ENCODE measurements around the gene POLDIP2. TPM values are rescaled to one million over a fixed set of nuclear protein-coding genes. Genes with fewer than 3 reads are reported as not detected.

POLDIP2 gene
- total and polyA plus RNA-seq, 10 of the 15 experiments (the other 5 are each of a cell fraction or from before 2014, with no cell fraction given) = 22.8 to 196 (median 121) TPM

GRCh38 chr17:28327031-28327607 lies 30.2 kb downstream of the POLDIP2 start (continued):
- TF ChIP-seq CEBPB (IDR thresholded peaks at IDR 0.05; ENCODE audit: borderline replicate concordance in 1 of 2, low read depth in 2 of 2, low read length in 2 of 2) (no peak), JUND (IDR thresholded peaks at IDR 0.05; ENCODE audit: low read depth, low read length) (no peak), USF1 (IDR thresholded peaks at IDR 0.05; ENCODE audit: borderline replicate concordance, extremely low read length, insufficient read depth, low read depth, low read length) (no peak), GABPA (IDR thresholded peaks at IDR 0.05; ENCODE audit: low read depth) (no peak), RCOR1 (conservative IDR thresholded peaks at IDR 0.05; ENCODE audit: low read depth, low read length) (no peak), FOXK2 (IDR thresholded peaks at IDR 0.05) (no peak), BCL11A (IDR thresholded peaks at IDR 0.05; ENCODE audit: low read depth, low read length) (peak; percentile 66), ZBED1 (IDR thresholded peaks at IDR 0.05; ENCODE audit: borderline replicate concordance) (no peak), HSF1 (IDR thresholded peaks at IDR 0.05; ENCODE audit: low read depth, low read length) (no peak), PAX8 (IDR thresholded peaks at IDR 0.05) (no peak), ATF7 (IDR thresholded peaks at IDR 0.05; ENCODE audit: low read depth) (0 out of 2 replicates have a peak, but pooled peaks have one; percentile 37), NFYB (IDR thresholded peaks at IDR 0.05; ENCODE audit: insufficient read depth, low read depth, low read length) (no peak), TAF1 (IDR thresholded peaks at IDR 0.05; ENCODE audit: borderline replicate concordance, low read depth, low read length) (no peak), SUPT20H (IDR thresholded peaks at IDR 0.05; ENCODE audit: borderline replicate concordance, control insufficient read depth, low read depth, low read length) (no peak), ETV6 (conservative IDR thresholded peaks at IDR 0.05 in 1 of 2, IDR thresholded peaks at IDR 0.05 in 1 of 2; ENCODE audit: borderline replicate concordance in 1 of 2, low read depth in 1 of 2) (no peak)
- TF ChIP-seq, protein P1, sequence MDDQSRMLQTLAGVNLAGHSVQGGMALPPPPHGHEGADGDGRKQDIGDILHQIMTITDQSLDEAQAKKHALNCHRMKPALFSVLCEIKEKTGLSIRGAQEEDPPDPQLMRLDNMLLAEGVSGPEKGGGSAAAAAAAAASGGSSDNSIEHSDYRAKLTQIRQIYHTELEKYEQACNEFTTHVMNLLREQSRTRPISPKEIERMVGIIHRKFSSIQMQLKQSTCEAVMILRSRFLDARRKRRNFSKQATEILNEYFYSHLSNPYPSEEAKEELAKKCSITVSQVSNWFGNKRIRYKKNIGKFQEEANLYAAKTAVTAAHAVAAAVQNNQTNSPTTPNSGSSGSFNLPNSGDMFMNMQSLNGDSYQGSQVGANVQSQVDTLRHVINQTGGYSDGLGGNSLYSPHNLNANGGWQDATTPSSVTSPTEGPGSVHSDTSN (IDR thresholded peaks at IDR 0.05; ENCODE audit: insufficient replicate concordance, low read depth, low read length) = no peak
- TF ChIP-seq, protein P2, sequence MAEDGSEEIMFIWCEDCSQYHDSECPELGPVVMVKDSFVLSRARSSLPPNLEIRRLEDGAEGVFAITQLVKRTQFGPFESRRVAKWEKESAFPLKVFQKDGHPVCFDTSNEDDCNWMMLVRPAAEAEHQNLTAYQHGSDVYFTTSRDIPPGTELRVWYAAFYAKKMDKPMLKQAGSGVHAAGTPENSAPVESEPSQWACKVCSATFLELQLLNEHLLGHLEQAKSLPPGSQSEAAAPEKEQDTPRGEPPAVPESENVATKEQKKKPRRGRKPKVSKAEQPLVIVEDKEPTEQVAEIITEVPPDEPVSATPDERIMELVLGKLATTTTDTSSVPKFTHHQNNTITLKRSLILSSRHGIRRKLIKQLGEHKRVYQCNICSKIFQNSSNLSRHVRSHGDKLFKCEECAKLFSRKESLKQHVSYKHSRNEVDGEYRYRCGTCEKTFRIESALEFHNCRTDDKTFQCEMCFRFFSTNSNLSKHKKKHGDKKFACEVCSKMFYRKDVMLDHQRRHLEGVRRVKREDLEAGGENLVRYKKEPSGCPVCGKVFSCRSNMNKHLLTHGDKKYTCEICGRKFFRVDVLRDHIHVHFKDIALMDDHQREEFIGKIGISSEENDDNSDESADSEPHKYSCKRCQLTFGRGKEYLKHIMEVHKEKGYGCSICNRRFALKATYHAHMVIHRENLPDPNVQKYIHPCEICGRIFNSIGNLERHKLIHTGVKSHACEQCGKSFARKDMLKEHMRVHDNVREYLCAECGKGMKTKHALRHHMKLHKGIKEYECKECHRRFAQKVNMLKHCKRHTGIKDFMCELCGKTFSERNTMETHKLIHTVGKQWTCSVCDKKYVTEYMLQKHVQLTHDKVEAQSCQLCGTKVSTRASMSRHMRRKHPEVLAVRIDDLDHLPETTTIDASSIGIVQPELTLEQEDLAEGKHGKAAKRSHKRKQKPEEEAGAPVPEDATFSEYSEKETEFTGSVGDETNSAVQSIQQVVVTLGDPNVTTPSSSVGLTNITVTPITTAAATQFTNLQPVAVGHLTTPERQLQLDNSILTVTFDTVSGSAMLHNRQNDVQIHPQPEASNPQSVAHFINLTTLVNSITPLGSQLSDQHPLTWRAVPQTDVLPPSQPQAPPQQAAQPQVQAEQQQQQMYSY (CRISPR knock-in tag; IDR thresholded peaks at IDR 0.05) = no peak
- TF ChIP-seq, protein P3, sequence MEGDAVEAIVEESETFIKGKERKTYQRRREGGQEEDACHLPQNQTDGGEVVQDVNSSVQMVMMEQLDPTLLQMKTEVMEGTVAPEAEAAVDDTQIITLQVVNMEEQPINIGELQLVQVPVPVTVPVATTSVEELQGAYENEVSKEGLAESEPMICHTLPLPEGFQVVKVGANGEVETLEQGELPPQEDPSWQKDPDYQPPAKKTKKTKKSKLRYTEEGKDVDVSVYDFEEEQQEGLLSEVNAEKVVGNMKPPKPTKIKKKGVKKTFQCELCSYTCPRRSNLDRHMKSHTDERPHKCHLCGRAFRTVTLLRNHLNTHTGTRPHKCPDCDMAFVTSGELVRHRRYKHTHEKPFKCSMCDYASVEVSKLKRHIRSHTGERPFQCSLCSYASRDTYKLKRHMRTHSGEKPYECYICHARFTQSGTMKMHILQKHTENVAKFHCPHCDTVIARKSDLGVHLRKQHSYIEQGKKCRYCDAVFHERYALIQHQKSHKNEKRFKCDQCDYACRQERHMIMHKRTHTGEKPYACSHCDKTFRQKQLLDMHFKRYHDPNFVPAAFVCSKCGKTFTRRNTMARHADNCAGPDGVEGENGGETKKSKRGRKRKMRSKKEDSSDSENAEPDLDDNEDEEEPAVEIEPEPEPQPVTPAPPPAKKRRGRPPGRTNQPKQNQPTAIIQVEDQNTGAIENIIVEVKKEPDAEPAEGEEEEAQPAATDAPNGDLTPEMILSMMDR (IDR thresholded peaks at IDR 0.05 in 2 of 3, conservative IDR thresholded peaks at IDR 0.05 in 1 of 3; ENCODE audit: control insufficient read depth in 2 of 3, extremely low read depth in 1 of 3, insufficient read depth in 1 of 3, low read depth in 3 of 3, low read length in 3 of 3) = no peak

Data from GM12878 (cell line).